HUES48 (cell line): ENCODE data around the gene KLHDC8B.
A peak's percentile ranks its signal among the peaks of the same experiment; 100 is the strongest.

Source experiments
- H3K27ac ChIP-seq: one replicate; pipeline ENCODE4 v1.7.0; 2013; ENCODE audit warnings: low read depth, low read length, inconsistent platforms
- H3K27me3 ChIP-seq: 2 replicates; pipeline ENCODE4 v1.6.1; 2013; ENCODE audit warnings: mild to moderate bottlenecking, low read length; ENCODE audit not compliant: control insufficient read depth, insufficient read depth
- H3K36me3 ChIP-seq: 2 replicates; pipeline ENCODE4 v1.6.1; 2013; ENCODE audit warnings: low read length; ENCODE audit not compliant: control insufficient read depth, insufficient read depth
- H3K4me1 ChIP-seq: 2 replicates; pipeline ENCODE4 v1.6.1; 2013; ENCODE audit warnings: mild to moderate bottlenecking, low read length; ENCODE audit not compliant: control insufficient read depth, insufficient read depth
- H3K4me3 ChIP-seq: 2 replicates; pipeline ENCODE4 v1.5.1; 2013; ENCODE audit warnings: mild to moderate bottlenecking, low read depth, low read length
- H3K9ac ChIP-seq: 2 replicates; pipeline ENCODE4 v1.6.1; 2013; ENCODE audit warnings: mild to moderate bottlenecking, low read depth, low read length, moderate library complexity
- H3K9me3 ChIP-seq: 2 replicates; pipeline ENCODE4 v1.6.1; 2013; ENCODE audit warnings: low read length; ENCODE audit not compliant: control insufficient read depth, insufficient read depth

KLHDC8B gene

DNA sequence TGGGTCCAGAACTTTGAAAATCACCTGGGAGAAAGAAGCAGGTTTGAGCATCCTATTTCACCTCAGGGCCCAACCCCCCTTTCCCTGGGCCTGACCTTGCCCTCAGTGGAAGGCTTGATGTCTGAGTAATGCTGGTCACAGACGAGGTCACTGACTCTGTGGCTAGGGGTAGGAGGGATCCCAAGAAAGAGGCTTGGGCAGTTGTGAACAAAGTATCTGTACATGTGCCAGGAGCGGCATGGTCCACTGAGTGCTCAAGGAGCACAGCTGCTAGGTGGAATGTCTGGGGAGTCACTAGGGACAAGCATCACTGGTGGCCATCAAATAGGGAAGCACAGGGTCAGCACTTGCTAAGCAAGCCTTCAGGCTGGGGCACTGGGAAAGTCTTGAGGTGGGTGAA lies 12.6 kb upstream of the KLHDC8B start:
- H3K36me3 ChIP-seq, result peaks cover 12% of the 10 kb centered on the region
- no peaks in the 10 kb centered on the region for H3K27me3 ChIP-seq
- no peak overlapping the region for H3K4me3 ChIP-seq
- no peaks in the 10 kb centered on the region for H3K4me1 ChIP-seq
- no peak overlapping the region for H3K9ac ChIP-seq
- H3K9me3 ChIP-seq, result no peaks in the 10 kb centered on the region
- H3K27ac ChIP-seq, result no peak overlapping the region

DNA sequence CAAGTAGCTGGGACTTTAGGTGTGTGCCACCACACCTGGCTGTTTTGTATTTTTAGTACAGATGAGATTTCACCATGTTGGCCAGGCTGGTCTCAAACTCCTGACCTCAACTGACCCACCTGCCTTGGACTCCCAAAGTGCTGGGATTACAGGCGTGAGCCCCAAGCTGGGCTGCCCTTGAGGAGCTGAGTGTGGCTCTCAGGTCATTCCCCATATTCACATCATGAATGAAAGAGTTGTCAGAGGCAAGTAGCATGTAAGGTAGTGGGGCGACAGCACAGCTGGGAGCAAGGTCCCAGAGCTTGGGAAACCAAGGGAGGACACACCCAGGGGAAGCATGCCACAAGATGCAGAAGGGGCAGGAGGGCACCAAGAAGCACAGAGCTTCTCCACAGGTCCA lies 10.2 kb upstream of the KLHDC8B start:
- H3K9ac ChIP-seq, result no peak overlapping the region
- H3K36me3 ChIP-seq, result peaks cover 22% of the 10 kb centered on the region
- no peaks in the 10 kb centered on the region for H3K27me3 ChIP-seq
- no peaks in the 10 kb centered on the region for H3K9me3 ChIP-seq
- H3K27ac ChIP-seq, result no peak overlapping the region
- no peak overlapping the region for H3K4me3 ChIP-seq
- H3K4me1 ChIP-seq, result 0 out of 2 replicates have a peak, but pooled peaks cover 6% of the 10 kb centered on the region

DNA sequence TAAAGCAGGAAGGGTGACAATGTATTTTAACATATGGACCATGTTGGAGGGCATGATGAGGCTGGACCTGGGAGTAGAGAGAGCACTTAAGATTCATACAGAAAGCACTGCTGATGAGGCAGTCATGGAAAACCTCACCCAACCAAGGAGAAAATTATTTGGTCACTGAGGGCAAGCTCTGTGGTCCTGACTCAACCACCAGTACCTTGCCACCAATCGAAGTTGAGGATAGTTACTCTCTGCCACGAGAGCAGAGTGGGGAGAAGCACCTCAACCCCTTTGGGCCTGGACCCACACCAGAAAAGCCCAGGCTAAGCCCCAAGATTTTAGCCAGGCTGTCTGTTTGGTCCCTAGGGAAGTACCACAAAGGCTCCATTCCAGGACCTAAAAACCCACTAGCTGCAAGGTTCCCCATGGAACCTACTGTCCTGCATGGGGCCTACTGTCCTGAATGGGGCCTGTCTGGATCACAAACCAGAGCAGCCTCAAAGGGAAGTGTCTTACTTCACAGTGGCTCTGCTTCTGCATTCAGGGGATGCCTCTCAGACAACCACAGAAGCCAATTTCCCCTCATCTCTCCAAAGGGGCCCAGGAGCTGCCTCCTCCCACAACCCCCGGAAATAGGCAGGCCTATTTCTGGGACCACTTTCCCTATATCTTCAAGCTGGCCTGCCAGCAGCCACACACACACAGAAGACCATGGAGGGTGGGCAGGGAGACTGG lies 9.4 kb upstream of the KLHDC8B start:
- Histone ChIP-seq H3K36me3 (peaks cover 22% of the 10 kb centered on the region), H3K4me3 (no peak overlapping the region), H3K9me3 (no peaks in the 10 kb centered on the region), H3K9ac (no peak overlapping the region), H3K27me3 (no peaks in the 10 kb centered on the region), H3K27ac (no peak overlapping the region), H3K4me1 (peaks cover 13% of the 10 kb centered on the region)

DNA sequence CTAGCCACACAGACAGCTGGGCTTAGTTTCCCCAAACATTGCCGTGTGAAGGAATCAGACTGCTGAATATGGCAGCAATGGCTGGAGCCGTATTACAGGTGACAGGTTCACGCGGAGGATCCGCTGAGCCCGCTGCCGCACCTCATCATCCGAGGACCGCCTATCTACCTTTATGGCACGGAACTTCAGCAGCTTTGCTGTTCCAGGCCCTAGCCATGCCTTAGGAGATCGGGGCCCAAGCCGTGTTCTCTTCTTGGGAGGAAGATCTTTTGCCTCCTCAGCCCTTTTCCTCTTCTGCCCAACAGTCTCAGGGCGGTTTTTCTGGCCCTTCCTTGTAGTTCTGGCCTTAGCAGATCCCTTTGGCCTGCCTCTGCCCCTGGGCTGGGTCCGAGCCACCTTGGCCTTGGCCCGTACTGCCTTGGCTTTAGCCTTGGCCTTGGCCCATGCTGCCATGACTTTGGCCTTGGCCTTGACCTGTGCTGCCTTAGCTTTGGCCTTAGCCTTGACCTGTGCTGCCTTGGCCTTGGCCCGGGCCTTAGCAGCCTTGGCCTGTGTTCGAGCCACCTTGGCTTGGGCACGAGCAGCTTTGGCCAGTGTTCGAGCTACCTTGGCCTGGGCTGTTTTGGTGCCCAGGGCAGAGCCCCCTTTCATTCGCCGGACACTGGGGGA lies 8.5 kb upstream of the KLHDC8B start:
- H3K9me3 ChIP-seq, result no peaks in the 10 kb centered on the region
- peaks cover 13% of the 10 kb centered on the region for H3K4me1 ChIP-seq
- H3K27me3 ChIP-seq, result no peaks in the 10 kb centered on the region
- H3K27ac ChIP-seq, result no peak overlapping the region
- no peak overlapping the region for H3K9ac ChIP-seq
- H3K4me3 ChIP-seq, result no peak overlapping the region
- H3K36me3 ChIP-seq, result peaks cover 22% of the 10 kb centered on the region

DNA sequence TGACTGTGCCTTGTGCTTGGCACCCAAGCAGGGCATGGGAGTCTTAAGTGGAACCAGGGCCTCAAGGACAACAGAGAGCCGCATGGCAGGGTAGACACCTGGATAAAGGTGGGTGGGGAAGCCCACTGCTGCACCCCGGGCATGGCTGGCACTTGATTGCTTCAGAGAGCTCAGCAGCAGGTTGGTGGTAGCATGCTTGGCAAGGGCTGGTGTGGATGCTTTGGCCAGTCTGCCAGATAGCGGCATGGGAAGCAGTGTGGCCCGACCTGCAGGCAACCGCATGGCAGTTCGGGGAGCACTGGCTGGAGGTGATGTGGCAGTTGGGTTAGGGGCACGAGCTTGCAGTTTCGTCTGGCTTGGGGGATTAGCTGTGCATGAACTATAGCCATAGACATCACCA lies 7.8 kb upstream of the KLHDC8B start:
- no peak overlapping the region for H3K9ac ChIP-seq
- H3K4me1 ChIP-seq, result peaks cover 13% of the 10 kb centered on the region
- H3K27ac ChIP-seq, result no peak overlapping the region
- no peaks in the 10 kb centered on the region for H3K27me3 ChIP-seq
- no peaks in the 10 kb centered on the region for H3K9me3 ChIP-seq
- no peak overlapping the region for H3K4me3 ChIP-seq
- peaks cover 22% of the 10 kb centered on the region for H3K36me3 ChIP-seq

DNA sequence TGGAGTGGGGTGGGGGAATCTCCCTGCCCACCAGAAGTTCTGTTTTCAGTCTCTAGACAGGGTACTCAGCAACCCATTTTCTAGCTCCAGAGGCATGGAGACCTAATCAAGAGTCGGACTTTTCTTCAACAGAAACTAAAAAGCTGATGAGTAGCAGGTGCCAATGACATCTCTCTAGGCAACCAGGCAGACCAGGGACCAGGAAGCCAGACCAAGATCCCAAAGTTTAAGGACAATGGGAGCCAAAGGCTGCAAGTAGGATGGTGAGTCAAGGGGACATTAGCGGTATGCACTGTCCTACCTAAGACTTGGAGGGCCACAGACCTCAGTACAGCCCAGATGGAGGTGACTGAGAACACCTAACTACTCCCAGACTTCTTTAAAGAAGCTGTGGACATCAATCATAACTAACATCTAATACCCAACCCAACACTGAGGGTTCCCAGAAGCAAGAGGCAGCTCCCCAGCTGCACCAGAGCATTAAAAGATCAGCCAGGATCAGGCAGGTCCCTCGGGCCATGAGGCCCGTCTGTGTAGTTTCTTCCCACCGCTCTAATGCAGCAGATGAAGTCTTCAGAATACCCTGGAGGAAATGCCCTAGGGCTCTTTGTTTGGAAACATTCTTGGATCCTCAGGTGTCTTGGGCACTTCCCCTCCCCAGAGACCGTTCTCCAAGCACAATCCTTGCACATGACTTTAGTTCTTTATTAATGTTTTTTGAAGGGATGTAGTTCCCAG lies 6.2 kb upstream of the KLHDC8B start:
- no peaks in the 10 kb centered on the region for H3K9me3 ChIP-seq
- H3K4me1 ChIP-seq, result peaks cover 13% of the 10 kb centered on the region
- H3K27me3 ChIP-seq, result no peaks in the 10 kb centered on the region
- H3K27ac ChIP-seq, result peak overlapping the region; percentile 69
- peaks cover 22% of the 10 kb centered on the region for H3K36me3 ChIP-seq
- H3K4me3 ChIP-seq, result peak overlapping the region; percentile 84
- H3K9ac ChIP-seq, result peak overlapping the region; percentile 84

DNA sequence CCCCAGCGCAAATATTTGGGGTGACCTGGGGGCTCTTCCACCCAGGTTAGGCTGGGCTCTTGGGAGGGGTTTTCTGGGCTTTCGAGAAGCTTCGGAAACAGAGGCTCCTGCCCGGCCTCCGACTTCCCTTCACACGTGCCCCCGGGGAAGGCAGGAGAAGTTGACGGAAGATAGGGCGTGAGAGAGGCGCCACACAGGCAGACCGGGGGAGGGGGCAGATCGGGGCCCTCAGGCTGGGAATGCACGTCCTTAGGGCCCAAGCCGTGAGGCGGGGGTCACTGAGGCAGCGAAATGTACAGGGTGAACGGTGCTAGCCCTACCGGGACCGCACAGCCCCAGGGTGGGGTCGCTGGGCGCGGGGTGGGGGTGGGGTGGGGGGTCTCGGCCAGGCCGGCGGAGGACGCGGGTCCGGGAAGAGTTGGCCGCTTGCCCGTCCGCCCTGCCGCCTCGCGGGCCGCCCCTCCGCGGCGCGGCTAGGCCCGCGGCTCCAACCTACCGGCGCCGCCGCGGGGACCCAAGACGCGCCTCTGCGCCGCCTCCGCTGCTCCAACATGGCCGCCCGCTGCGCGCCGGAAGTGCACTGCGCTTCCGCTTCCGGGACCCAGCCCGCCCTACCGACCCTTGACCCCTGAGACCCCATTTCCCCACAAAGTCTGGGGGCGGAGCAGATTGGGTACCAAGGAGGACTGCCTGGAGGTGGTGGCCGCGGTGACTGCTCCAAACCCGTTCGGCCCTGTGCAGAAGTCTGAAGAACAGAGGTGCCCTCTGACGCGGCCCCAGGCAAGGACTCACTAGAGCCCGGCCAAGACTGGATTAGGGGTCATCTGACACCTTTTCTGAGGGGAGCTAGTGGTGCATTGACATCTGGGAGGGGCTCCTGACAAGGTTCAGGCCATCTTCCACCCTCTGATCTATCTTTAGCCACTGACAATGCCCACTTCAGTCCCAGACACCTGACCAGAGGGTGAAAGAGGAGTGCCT lies 5.3 kb upstream of the KLHDC8B start, which contains the start of gene CCDC71:
Gene CCDC71 (minus strand): TSS at position 561 of the 981 bp plus-strand sequence. CDS start 2,123 bp downstream, outside the sequence.
- H3K4me3 ChIP-seq, result peak within 1 kb of the TSS; percentile 84
- peaks cover 22% of the 10 kb centered on the region for H3K36me3 ChIP-seq
- H3K27me3 ChIP-seq, result no peaks in the 10 kb centered on the region
- H3K4me1 ChIP-seq, result peaks cover 13% of the 10 kb centered on the region
- no peaks in the 10 kb centered on the region for H3K9me3 ChIP-seq
- peak within 1 kb of the TSS; percentile 84 for H3K9ac ChIP-seq
- peak within 1 kb of the TSS; percentile 69 for H3K27ac ChIP-seq

DNA sequence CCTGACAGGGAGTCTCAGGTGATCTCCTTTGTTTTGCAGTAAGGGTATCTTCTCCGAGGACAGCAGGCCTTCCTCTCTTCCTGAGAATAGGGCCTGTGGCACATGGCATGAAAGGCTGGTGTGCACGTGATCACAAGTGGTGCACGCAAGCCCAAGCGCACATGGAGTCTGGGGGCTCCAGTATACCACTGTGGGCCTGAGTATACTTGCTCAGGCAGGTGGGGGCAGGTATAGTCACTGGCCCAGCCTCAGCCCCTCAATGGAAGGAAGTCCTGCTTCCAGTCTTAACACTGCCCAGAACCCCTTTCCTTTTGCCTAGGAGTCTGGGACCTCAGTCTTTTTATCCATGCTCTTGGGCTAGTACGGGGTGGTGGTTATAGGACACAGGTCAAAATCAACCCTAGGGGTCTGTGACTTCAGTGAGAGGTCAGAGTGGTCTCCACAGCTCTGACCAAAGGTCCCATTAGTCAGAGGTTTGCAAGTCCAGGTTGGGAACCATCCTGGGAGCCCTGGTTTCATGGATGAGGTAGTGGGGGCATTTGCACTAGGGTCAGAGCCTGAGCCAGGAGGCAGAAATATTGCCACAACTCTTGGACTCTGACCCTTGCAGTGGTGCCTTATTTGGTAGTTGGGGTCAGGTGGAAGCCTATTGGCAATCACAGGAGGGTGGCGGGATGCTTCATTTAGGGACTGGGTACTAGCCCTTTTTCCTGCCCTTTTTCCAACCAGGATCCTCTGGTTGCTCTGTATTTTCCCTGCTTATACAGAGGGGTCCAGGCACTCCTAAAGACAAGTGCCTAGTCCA lies 4.4 kb upstream of the KLHDC8B start:
- Histone ChIP-seq H3K4me1 (peaks cover 13% of the 10 kb centered on the region), H3K27ac (no peak overlapping the region), H3K4me3 (peak overlapping the region; percentile 84), H3K9ac (0 out of 2 replicates have a peak overlapping the region, but pooled peaks have one; percentile 42), H3K36me3 (peaks cover 22% of the 10 kb centered on the region), H3K9me3 (no peaks in the 10 kb centered on the region), H3K27me3 (no peaks in the 10 kb centered on the region; the same call in 1 of the 2 replicates)

DNA sequence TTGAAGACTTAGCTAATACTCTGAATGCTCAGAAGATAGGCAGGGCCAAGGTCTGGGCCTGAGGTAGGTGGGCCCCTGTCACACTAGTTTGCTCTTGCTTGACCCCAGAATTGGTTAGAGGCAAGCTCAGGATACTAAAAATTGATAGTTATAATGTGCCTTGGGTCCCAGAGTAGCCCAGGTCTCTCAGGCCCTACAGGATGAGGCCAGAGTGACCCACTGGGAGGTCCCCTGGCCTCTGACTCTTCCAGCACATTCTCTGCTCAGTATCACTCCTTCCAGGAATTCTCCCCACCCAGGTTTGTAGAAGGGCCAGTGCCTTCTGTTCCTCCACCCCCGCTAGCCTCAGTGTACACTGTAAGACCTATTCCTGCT lies 667 bp upstream of the KLHDC8B start:
- Histone ChIP-seq H3K9ac (no peak overlapping the region), H3K9me3 (no peaks in the 10 kb centered on the region), H3K4me1 (peaks cover 15% of the 10 kb centered on the region), H3K4me3 (no peak overlapping the region), H3K27me3 (no peaks in the 10 kb centered on the region; the same call in 1 of the 2 replicates), H3K36me3 (no peaks in the 10 kb centered on the region; the same call in 1 of the 2 replicates), H3K27ac (no peak overlapping the region)
